Stimulated activated CD8-positive, alpha-beta memory T cell treated with anti-CD3 and anti-CD28 coated beads, Interleukin-12 subunit alpha, Interleukin-12 subunit beta, amount 100 ng/mL, for 4 hours (primary cell): ENCODE results near the gene DCHS2.

ENCODE experiments used
- DNase-seq: peaks from one replicate; pipeline ENCODE4 v3.0.0-alpha.2; 2020; ENCODE audit warnings: low read depth

DCHS2 gene

DNA sequence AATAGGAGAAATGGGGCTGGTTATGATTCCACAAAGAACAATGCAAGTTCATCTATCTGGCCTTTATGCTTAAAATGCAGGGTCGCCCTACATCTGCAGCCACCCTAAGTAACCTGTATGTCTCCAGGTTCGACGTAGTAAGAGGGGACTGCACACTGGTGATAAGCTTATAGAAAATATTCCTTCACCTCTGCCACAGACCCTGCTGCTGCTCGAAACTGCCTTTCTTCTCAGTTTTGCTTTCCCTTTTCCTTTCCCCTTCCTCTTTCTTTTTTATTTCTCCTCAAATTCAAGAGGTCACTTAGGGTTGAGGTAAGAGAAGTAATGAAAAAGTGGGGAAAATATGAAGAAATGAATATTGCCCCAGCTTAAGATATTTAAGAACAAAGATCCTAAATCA is 123.5 kb downstream of the DCHS2 start:
- DNase-seq, result no peak

DNA sequence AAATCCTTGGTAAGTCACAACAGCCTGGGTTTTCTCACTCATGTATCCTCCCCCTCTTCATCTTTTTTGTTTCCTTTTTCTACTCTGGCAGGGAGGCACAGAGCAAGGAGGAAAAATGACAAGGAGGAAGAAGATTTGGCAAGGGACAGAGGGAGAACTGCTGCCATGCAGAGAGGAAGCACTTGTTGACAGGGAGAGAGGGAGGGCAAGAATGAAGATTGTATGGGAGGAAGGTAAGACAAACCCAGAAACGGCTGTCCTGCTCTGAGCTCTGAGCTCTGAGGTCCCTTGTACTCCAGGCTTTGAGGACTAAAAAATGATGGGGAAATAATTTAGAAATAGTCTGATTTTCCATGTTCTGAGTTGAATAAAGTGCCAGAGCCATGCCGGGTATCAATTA is 123.9 kb downstream of the DCHS2 start:
- DNase-seq, result no peak

GRCh38 chr4:154366956-154367355 is 124.6 kb downstream of the DCHS2 start:
- no peak for DNase-seq

DNA sequence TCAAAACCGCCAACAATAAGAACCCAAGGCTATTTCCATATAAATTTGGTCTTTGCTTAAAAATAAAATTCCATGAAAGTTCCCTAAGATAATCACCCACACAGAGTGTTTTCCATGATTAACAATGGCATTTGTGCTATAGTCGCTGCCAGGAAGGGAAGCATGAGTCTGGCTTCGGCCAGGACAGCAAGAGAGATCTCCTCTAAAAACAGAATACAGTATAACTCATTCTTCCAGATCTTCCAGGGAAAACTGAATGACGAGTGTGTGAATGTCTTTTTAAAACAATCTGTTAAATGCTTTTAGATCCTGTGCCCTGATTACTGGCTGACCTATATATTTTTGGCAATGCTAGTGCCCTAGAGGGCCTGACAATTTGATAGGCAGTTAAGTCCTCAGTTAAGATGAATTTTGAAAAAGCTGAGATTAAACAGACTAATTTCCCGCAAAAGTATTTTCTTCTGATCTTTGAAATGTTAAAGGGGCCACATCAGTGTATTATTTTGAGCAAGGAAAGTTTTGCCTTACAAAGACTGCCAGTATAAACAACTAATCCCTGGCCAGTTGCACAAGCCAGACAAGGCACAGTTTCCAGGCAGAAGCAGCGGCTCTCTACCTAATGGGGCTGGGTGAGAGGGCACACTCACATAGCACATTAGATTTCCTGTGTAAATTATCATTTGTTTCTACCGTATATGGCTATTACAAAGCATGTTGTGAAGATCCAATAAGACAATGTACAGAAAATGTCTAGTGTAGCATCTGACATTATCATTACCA is 127.3 kb downstream of the DCHS2 start:
- no peak for DNase-seq

- DNase-seq, result no peak
Measured at GRCh38 chr4:154361450-154361849, 130.1 kb downstream of the DCHS2 start.

DNA sequence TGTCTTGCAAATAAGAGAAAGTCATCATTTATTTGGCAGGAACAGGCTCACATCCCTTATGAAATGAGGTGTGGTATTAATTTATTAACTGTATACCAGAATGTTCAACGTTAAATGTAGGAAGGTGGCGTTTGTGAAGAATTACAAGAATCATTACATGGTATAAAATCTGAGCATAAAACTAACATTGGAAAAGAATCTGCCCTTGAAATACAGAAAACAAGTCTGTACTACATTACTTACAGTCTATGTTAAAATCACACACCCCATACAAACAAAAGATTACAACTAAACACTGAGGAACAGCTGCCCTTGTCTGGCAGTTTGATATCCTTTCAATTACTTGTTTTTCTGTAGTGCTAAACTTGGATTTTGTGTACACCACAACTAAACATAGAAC is 131.1 kb downstream of the DCHS2 start:
- no peak for DNase-seq

DNA sequence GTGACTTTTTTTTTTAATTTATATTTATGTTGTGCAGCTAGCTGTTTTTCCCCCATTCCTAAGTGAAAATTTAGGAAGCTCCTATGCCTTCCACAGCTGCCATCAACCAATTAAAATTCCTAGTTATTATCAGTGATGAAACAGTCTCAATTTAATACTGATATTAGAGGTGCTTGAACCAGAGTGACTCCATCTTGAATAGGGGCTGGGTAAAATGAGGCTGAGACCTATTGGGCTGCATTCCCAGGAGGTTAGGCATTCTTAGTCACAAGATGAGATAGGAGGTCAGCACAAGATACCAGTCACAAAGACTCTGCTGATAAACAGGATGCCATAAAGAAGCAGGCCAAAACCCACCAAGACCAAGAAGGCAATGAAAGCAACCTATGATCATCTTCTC is 136.7 kb downstream of the DCHS2 start:
- no peak for DNase-seq

DNA sequence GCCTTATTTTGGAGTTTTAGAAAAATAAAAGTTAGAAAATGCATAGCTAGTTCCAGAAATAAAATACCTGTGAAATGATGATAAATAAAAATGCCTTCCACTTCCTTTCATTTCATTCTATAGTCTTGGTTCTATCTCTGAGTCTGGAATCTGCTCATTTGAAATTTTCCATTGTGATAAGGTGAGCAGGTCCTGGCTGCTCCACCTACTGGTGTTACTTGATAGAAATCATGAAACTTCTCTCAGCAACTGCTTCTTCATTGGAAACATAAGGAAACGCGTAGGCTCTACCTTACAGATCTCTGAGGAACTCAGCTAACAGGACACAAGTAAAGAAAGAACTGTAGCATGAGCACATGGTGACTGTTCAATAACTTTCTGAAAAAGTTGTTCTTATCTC is 141.8 kb downstream of the DCHS2 start:
- DNase-seq, result no peak

DNA sequence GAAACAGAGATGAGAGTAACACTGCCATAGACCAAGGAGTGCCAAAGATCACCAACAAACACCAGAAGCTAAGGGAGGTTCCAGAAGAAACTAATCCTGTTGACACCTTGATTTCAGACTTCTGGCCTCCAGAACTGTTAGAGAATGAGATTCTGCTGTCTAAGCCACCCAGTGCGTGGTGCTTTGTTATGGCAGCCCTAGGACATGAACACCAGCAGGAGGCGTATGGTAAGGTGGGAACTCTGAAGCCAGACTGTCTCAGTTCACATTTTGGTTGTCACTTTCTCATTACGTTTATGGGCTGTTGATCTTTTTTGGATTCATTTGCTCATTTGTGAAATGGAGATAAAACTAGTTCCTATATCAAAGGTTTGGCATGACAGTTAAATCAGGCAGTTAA is 142.9 kb downstream of the DCHS2 start:
- DNase-seq, result no peak

DNA sequence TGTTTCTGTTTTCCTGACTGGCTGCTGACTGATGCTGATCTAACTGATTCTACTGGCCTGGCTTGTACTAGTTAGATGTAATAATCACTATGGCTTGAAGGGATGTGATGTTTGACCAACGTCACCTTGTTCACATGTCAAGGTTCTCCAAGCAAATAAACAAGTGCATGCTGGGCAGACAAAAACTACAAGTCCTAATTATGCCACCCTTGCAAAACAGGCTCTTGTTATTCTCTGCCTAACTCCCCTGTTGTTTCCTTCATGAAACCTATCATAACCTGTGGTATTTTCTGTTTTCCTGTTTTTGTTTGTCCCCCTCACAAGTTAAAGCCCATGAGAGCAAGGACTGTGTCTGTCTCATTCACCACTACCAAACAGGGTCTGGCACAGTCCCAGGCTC is 146.2 kb downstream of the DCHS2 start:
- DNase-seq, result no peak

GRCh38 chr4:154344686-154345085 is 146.9 kb downstream of the DCHS2 start:
- no peak for DNase-seq

- no peak for DNase-seq
Measured at GRCh38 chr4:154343651-154344050, 147.9 kb downstream of the DCHS2 start.

- no peak for DNase-seq
Measured at GRCh38 chr4:154341448-154341847, 150.2 kb downstream of the DCHS2 start.

- DNase-seq, result no peak
Measured at GRCh38 chr4:154335588-154335987, 156.0 kb downstream of the DCHS2 start.

- peak; percentile 6 for DNase-seq
Measured at GRCh38 chr4:154332681-154333421, 158.7 kb downstream of the DCHS2 start.

- DNase-seq, result no peak
Measured at GRCh38 chr4:154329939-154330338, 161.7 kb downstream of the DCHS2 start.

GRCh38 chr4:154329268-154329868 is 162.2 kb downstream of the DCHS2 start:
- no peak for DNase-seq

DNA sequence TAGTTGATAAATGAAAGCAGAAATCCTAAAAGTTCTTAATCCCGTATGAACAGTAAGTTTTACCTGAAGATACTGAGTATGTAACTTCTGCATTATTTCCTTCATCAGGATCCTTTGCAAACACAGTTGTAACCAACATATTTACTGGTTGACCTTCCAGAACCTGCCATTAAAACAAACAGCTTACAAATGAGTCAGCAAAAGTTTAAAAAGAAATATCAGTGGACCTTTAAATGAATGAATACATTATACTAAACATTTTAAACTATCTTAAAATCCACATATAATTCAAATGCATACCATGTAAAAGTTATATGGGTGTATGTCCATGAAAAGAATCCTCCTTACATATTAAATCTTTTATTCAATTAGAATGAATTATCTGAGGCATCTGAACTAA is 163.6 kb downstream of the DCHS2 start:
- no peak for DNase-seq

DNA sequence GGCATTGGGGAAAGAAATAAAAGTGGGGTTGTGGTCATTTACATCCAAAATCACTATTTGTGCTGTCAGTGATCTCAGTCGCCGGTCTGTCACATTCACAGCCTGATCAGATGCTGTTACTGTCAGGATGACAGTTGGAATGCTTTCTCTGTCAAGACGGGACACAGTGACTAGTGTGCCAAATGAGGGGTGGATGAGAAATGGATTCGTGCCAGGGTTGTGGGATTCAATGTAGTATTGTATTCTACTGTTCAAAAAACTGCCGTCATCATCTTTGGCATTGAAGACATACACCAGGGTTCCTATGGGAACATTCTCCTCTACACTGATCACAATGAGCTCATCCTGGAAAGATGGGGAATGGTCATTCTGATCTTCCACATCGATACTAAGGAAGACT is 171.1 kb downstream of the DCHS2 start:
- DNase-seq, result no peak

DNA sequence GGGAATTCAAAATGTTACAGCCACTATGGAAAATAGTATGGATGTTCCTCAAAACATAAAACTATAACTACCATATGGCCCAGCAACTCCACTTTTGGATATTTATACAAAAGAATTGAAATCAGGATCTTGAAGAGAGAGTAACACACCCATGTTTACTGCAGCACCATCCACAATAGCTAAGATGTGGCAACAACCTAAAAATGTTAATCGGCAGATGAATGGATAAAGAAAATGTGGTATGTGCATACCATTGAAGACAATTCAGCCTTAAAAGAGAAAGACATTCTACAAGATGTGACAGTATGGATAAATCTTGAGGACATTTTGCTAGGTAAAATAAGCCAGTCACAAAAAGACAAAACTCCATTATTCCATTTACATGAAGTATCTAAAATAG is 171.9 kb downstream of the DCHS2 start:
- DNase-seq, result no peak

- no peak for DNase-seq
Measured at GRCh38 chr4:154317201-154317999, 174.2 kb downstream of the DCHS2 start.

DNA sequence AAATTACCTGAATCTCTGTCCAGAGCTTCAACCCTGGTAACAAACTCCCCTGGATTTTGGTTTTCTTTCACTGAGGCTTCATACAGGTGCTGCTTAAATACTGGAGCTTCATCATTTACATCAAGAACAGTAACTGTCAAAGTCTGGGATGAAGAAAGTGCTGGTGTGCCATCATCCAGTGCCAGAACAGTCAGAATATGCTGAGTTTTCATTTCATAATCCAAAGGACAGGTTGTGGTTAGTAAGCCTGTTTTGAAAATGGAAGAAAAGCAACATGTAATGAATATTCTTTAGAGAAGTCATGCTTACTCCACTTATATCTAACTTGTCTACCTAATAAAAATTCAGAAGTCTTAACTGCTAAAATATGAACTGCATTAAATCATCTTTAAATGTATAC is 175.9 kb downstream of the DCHS2 start:
- no peak for DNase-seq
